GM19397 (cell line): Measurements from ENCODE around the gene C18orf63.
"Not testable (repeated sequence)": the region's sequence is repeated elsewhere in the genome, so short reads cannot be mapped to it uniquely, and the experiment has no call there.

ENCODE experiments used
- ATAC-seq: cut with Tn5 transposase; IDR thresholded peaks from one replicate; pipeline ENCODE4 v1.9.1; 2021; ENCODE audit warnings: mild to moderate bottlenecking, moderate library complexity; ENCODE audit not compliant: unreplicated experiment

The C18orf63 gene

DNA sequence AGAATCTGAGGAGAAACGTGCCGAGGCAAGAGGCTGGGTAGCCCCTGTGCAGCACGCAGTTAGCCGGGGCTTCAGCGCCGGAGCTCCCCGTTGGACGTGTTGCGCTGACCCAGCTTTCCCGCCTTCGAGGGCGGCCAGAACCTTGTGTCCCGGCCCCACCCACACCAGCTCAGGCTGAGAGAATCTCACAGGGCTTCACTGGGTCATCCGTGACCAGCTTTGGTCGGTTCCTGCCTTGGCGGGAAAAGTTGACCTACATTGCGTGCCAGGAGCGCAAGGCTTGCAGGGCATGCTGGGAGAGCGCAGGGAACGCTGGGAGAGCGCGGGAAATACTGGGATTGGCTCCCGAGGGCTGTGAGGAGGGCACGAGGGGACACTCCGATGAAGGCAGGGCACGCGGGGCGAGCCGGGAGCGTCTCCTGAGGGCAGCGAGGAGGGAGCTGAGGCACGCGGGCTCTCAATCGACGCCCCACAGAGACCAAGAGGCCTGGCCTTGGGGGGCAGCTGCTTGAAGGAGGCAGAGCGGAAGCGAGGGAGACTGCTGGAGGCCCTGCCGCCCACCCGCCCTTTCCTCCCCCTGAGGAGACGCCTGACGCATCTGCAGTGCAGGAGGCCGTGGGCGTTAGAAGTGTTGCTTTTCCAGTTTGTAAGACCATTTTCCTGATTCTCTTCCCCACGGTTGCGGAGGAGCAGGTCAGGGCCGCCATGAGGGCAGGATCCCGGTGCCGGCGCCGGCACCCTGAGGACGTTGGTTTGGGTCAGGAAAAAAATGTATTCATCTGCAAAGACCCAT is at the start of gene C18orf63:
Gene C18orf63 (plus strand): TSS at position 376 of the 793 bp plus-strand sequence. CDS start 2,027 bp downstream, outside the sequence.
- ATAC-seq = no peak

DNA sequence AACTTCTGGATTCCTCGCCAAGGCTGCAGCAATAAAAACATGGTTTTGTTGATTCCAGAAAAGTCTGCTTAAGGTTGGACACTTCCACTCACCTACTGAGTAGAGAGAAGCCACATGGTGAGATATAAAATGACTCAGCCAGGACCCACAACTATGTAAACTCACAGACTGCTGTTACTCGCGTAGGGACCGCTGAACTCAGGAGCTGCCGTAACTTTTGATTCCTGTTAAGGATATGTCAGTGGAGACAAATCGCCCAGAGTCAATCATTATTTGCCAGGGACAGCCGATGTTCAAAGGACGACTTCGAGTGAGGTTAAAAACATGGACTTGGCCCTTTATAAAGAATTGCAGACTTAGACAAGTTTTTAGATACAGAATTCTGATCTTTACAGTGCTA is 49.5 kb upstream of the C18orf63 start:
- no peak for ATAC-seq

DNA sequence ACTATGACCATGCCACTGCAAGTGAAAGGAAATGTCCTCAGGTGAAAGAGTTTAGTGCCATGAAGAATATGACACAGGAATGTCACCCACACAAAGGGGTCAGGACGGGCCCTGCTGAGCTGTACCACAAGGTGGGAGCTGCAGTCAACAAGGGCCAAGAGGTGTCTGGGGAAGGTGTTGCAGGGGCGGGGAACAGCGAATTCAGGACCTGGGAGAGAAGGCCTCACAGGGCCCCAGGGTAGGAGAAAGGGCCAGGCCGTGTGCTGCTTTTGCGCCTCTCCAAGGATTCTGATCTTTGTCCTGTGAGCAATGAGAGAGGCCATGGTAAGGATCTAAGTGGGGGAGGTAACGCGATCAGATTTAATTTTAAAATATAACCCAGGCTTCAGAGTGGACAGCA is 47.5 kb upstream of the C18orf63 start:
- ATAC-seq = no peak

DNA sequence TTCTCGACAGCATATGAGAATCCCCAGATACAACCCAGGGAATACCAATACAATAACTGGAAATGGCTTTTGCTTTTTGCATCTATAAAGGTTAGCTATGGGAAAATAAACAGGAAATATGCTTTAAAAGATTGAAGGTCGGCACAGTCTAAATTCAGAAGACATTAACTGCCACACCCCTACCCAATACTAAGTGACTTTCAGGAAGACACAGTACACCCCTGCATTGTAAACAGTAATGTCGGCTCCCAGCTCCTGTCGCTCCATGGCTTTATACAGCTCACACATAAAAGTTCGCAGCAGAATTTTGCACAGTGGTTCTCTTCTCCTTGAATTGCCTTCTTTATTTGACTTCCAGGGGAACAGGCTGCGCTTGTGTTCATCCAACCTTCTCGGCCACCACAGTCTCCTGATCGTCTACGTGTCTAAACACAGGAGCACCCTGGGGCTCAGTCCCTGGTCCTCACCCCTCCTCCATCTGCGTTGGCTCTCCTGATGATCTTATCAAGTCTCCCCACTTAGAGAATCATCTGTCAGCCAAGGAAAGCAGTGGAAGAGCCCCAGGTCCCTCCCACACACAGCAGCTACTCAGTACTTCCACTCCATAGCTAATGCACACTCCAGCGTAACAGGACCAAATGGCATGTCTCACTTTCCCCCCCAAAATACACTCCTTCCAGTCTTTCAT is 46.6 kb upstream of the C18orf63 start:
- no peak for ATAC-seq

DNA sequence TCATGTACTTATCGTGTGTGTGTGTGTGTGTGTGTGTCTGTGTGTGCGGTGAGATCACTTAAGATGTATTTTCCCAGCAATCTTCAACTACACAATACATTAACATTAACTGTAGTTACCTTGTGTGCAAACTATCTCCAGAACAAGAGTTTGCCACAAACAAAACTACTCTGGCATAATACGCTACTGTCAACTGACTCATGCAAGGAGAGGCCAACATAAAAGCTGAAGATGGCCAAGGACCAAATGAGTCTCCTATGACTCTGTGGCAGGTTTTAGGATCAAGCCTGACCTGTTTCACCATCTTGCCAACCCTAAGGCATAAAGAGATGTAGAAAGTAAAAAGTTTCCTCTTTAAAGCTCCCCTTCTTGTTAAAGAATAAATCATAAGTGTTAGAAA is 44.0 kb upstream of the C18orf63 start:
- ATAC-seq = no peak

DNA sequence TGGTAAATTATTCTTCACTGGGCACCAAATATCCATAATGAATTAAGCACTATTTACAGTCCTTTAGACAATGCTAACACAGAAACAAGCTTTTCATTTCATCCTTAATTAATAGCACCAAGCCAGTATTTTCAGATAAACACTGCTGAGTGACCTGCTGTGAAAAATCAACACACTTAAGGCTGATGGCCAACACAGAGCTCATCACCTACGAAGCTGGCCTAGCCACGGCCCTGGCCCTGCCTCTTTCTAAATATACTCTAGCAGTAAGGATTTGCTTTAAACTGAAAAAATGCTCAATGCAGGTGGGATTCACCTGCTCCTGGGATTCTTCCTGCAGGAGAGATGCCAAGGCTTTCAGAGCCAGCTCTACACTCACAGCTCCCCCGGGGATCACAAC is 42.2 kb upstream of the C18orf63 start:
- no peak for ATAC-seq

DNA sequence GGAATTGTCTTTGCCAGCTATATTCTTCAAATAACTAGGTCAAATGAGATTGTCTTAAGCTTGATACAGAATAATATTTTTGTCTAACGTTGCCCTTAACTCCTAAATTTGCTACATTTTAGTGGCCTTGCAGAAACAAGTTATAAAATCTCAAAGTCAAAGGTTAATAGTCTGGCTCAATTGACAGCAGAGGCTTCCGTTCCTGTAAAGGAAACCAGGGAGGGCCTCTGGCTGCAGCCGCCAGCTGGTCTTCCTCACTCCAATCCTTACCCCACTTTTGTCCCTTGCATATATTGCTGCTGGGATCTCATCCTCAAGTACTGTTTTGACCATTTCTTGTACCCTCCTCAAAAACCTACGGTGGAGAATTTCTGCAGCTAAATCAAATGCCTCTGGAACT is 40.9 kb upstream of the C18orf63 start:
- ATAC-seq = no peak

DNA sequence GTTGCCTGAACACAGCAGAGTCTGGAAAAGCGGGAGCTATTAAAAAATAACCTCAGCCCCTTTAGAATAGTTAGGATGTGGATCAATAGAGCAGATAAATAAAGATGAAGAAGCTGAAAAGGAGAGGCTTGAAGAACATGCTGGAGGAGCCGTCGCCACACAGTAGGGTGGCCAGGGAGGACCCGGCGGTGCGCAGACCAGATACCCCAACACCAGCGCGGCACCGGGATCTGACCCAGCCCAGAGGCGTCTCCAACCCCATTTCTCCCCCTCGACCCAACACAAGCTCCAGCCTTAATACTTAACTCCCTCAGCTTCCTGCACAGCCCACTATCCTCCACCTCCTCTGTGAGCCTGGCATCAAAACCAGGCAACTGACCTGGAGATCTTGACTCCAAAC is 39.9 kb upstream of the C18orf63 start:
- ATAC-seq = no peak

DNA sequence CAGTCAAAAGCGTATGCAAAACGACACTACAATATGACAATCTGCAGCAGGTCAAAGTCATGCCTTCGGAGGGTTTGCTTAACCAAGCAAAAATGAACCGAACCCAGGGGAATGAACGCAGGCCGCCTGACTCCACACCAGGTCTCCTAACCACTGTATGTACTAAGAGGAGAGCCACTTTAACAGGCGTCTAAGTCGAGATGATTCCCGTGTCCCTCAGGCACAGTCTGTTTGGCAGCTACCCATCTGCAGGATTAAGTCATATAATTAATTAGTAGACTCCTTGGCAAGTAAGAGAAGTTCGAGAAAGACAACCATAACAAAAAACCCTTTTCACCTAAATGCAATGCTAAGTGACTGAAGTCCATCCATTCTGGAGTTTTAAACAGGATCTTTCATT is 39.0 kb upstream of the C18orf63 start:
- no peak for ATAC-seq

DNA sequence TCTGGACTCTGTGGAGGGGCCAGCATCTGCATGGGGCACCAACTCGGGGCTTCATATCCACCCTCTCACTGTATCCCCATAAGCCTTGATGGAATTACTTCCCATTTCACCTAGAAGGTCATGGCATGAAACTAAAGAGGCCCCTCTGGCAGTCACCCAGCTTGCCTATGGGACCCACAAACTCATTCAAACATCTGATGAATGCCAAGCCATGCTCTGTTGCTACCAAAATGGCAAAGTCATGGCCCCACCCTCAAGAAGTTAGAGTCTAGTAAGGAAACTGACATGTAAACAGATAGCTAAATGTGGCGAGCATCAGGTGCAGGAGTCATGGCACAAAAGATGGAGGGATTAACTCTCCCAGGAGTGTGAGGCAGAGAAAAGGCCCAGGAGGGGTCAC is 38.3 kb upstream of the C18orf63 start:
- ATAC-seq = no peak

DNA sequence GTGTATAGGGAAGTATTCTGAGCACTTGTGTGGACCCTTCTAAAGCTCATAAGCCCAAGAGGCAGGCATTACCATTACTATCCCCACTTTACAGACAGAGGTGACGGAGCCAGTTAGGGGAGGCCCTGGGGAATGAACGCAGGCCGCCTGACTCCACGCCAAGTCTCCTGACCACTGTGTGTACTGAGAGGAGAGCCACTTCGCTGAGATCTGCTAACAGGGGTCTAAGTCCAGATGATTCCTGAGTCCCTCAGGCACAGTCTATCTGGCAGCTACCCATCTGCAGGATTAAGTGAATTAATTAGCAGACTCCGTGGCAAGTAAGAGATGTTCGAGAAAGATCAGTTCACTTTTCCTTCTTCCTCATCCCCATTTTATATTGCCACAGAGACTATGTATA is 37.6 kb upstream of the C18orf63 start:
- ATAC-seq = no peak

DNA sequence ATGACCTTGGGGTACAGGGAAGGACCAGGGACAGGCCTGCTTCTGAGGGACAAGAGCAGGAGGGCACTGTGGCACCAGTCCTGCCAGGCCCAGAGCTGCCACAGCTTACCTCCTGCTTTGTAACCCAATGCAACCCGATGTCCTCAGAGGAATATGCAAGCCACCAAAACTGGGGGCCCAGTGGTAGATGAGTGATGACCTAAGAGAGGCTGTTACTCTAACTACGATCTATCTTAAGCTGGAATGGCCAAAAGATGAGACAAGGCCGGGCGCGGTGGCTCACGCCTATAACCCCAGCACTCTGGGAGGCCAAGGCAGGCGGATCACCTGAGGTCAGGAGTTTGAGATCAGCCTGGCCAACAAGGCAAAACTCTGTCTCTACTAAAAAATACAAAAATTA is 36.7 kb upstream of the C18orf63 start:
- ATAC-seq = no peak

DNA sequence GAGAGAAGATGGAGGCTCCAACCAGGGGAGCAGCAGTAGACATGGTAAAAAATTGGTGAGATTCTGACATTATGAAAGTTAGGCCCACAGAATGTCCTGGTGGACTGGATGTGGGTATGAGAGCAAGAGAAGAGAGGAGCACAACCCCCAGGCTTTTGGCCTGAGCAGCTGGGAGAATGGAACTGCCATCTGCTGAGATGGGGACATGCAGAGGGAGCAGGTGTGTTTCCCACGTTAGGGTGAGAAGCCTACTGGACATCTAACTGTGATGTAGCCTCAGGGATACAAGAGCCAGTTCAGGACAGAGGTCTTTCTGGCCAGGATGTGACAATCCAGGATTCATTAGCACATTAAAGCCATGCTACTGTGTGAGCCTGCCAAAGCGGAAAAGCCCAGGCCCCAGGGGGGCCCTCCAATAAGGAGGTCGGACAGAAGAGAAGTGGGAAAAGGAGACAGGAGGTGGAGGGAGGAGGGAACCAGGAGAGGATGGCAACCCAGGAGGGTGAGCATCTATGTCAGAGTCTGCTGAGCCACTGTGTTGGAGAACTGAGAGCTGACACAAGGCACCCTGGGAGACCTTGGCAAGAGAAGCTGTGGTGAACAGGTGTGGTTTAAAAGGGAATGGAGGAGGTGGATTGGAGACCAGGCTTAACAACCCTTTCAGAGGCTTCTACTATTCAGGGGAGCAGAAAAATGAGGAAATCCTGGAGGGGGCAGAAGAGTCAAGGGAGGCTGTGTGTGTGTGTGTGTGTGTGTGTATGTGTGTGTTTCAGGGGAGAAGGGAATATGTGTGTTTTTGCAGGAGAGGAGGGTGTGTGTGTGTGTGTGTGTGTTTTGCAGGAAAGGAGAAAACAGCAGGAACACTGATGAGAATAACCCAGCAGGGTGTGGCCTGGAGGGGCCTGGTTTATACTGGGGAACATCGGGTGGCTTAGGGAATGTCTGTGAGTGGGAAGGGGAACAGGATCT is 34.3 kb upstream of the C18orf63 start:
- ATAC-seq = no peak

DNA sequence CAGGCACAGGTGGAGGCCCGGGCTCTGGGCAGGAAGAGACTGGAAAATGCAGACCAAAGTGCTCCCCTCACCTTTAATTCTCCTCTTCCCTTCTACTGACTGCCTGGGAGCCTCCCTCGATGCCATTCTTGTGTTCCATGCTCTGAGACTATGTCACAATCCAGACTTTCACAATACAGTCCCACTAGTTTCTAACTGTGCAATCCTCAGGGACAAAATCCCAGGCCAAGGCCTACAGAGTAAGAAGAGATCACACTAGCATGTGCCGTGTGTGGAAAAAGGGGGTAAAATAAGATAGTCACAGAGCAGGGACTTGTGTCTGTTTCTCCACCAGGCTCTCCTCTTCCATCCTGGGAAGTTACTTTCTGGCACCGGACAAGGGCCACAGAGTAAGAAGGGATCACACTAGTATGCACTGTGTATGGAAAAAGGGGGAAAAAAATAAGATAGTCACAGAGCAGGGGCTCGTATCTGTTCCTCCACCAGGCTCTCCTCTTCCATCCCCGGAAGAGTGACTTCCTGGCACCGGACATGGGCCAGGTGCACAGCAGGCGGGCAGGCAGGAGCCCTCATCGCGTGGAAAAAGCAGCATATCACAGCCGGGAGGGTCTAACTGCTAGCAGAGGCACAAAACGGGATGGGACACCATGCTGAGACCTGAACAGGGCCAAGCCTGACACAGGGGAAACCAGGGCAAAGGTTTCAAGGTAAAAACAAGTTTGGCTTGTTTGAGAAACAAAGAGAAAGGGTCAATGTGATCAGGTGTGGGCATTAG is 33.5 kb upstream of the C18orf63 start:
- no peak for ATAC-seq

DNA sequence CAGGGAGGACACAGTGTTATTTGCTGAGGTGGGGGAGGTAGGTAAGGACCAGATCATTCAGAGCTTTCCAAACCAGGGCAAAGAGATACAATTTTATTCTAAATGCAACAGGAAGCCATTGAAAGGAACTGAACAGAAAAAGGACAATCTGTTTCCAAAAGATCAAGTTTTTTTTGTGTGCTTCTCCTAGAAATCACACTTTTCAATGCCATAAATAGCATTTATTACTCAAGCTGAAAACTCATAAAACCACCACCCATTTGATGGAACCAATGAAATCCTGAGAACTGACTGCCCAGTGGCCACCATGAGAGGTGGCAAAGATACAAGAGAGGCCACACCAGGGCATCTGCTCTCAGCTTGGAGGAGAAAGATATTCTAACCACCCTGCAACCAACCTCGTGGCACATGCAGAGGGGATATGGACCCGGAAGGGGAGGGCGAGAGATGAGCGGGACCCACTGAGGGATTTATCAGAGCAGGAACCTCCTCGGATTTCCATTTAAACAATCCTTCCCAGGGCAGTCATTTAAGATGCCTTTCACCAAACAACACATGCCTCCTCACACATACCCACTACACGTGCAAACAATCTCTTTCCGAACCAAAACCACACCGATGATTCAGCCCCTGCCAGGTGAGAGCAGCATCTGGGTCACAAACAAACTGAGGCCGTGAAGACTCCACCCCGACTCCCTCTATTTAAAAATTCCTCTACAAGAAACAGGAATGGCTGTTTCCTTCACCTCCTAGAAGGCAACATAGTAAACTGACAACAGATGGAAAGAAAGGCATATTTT is 32.7 kb upstream of the C18orf63 start:
- ATAC-seq = no peak

DNA sequence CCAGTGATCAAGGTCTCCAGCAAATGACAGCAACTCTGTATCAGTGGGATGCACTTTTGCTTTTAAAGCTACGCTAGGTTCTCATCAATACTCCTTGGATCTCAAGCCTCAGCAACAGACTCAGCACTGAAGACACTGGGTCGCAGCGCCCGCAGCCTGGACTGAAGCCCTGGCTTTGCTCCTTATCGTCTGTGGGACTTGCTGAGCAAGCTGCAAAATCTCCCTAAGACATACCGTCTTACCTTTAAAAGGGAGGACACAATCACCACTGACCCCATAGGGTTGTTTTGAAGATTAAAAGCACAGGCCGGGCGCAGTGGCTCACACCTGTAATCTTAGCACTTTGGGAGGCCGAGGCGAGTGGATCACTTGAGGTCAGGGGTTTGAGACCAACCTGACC is 32.0 kb upstream of the C18orf63 start:
- ATAC-seq = no peak

DNA sequence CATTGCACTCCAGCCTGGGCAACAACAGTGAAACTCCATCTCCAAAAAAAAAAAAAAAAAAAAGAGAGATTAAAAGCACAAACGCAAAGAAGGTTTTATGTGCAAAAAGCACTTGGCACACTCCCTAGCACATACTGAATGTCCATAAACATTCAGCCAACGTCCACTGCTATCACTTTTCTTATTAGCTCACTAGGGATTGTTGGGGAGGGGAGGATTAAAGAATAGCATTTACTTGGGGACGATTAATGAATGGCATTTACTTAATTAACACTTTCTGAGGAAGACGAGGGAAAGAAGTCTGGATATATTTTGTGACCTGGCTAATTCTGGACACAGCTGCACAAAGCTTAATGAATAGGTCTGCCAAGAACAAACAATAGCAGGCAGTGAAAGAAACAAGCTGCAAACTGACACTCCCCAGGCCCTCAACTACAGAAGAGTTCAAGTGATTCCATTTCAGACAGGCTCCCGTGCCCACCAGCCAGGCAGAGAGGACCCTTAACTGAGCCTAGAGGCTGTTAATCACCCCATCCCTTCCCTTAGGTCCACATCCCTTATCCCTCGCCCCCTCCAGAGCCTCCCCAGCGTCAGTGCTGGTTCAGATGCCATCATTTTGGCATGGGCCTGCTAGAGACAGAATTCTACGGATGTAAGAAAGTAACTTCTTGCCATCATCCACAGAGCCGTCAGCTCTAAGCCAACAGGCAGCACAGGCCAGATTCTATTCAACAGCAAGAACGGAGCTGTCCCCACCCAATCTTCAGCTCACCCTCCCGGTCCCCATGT is 31.3 kb upstream of the C18orf63 start:
- ATAC-seq = no peak

DNA sequence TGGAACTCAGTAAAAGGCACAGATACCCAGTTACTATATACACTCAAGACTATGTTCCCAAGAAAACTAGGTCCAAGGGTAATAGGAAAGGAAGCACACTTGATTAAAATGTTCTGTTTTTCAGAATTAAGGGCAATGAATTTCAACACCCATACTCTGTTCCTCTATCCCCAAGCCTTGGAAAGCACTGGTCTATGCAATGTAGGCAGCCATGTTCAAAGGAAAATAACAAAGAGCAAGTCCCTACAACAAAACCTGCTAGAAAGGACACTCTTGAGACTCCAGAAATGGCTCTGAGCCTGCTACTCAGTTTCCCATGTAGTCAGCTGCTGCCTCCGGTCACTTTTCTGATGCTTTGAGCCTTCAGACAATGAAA is 30.7 kb upstream of the C18orf63 start:
- ATAC-seq = no peak

DNA sequence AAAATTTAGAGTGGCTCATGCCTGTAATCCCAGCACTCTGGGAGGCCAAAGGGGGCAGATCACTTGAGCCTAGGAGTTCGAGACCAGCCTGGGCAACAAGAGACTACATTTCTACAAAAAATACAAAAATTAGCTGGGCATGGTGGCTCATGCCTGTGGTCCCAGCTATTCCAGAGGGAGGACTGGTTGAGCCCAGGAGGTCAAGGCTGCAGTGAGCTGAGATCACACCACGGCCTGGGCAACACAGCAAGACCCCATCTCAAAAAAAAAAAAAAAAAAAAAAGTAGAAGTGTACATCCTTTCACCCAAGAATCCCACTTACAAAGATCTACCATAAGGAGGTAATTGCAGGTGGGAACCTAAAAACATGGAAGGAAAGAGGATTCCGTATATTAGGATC is 30.1 kb upstream of the C18orf63 start:
- ATAC-seq = not testable (repeated sequence)
